IMR-90 (cell line): ENCODE results near the gene SCCPDH. TPM values are rescaled to one million over a fixed set of nuclear protein-coding genes. Genes with fewer than 3 reads are reported as not detected.
"Not testable (repeated sequence)": the region's sequence is repeated elsewhere in the genome, so short reads cannot be mapped to it uniquely, and the experiment has no call there.

Experiments used
- ATAC-seq: fragments of 200-7000 bp; cut with Tn5 transposase; 2 replicates; pipeline ENCODE4 v1.9.1; 2020; ENCODE audit warnings: low read depth, mild to moderate bottlenecking, moderate library complexity
- BruUV-seq: library from RNA; stranded (reverse); fragments of 400-500 nt; replicated peaks from 2 replicates; lab custom pipeline; 2021; lab: Mats Ljungman, UMichigan
- CTCF ChIA-PET: fragments of 300-600 bp; formaldehyde crosslinking; extraction: SDS; loops from one replicate; lab custom pipeline; 2021; ENCODE audit warnings: antibody characterized with exemption; lab: Yijun Ruan, JAX
- POLR2A ChIA-PET: fragments of 300-600 bp; sonication (Branson Sonifier 250); formaldehyde crosslinking; loops from one replicate; lab custom pipeline; 2022; ENCODE audit warnings: antibody characterized with exemption; ENCODE audit not compliant: unreplicated experiment; lab: Charles Lee
- DNase-seq: peaks from one replicate; pipeline ENCODE4 v3.0.0; 2013
- H2AFZ ChIP-seq: replicated peaks from 2 replicates; pipeline ENCODE3; 2013; ENCODE audit warnings: low read length, mild to moderate bottlenecking; ENCODE audit not compliant: poor library complexity
- H2AK5ac ChIP-seq: 2 replicates; pipeline ENCODE4 v1.6.1; 2013; ENCODE audit warnings: low read depth, low read length, inconsistent platforms
- H2AK9ac ChIP-seq: replicated peaks from 2 replicates; pipeline ENCODE3; 2013; ENCODE audit warnings: mild to moderate bottlenecking, low read depth, low read length, moderate library complexity; ENCODE audit not compliant: poor library complexity
- H2BK120ac ChIP-seq: 2 replicates; pipeline ENCODE4 v1.6.1; 2013; ENCODE audit warnings: low read depth, low read length, inconsistent platforms
- H2BK15ac ChIP-seq: 3 replicates; pipeline ENCODE4 v1.6.1; 2013; ENCODE audit warnings: low read depth, low read length, inconsistent platforms
- H2BK20ac ChIP-seq: 2 replicates; pipeline ENCODE4 v1.6.1; 2013; ENCODE audit warnings: low read depth, mild to moderate bottlenecking, inconsistent platforms, low read length, moderate library complexity
- H2BK5ac ChIP-seq: 2 replicates; pipeline ENCODE4 v1.6.1; 2013; ENCODE audit warnings: mild to moderate bottlenecking, low read depth, low read length, inconsistent platforms; ENCODE audit not compliant: poor library complexity, severe bottlenecking
- H3K14ac ChIP-seq: replicated peaks from 2 replicates; pipeline ENCODE4 v1.6.1; 2013; ENCODE audit warnings: low read depth, low read length, inconsistent platforms
- H3K18ac ChIP-seq: 2 replicates; pipeline ENCODE4 v1.6.1; 2013; ENCODE audit warnings: low read depth, low read length, control low read depth
- H3K23ac ChIP-seq: 2 replicates; pipeline ENCODE4 v1.6.1; 2013; ENCODE audit warnings: low read depth, low read length, inconsistent platforms
- H3K27ac ChIP-seq: 2 replicates; pipeline ENCODE4 v1.5.1; 2013; ENCODE audit warnings: mild to moderate bottlenecking, control low read depth, low read length; ENCODE audit not compliant: insufficient read depth
- H3K27me3 ChIP-seq: 2 replicates; pipeline ENCODE4 v1.6.1; 2013; ENCODE audit warnings: low read length; ENCODE audit not compliant: control insufficient read depth, insufficient read depth
- H3K36me3 ChIP-seq: 2 replicates; pipeline ENCODE4 v1.6.1; 2013; ENCODE audit warnings: low read length, mixed read lengths; ENCODE audit not compliant: control insufficient read depth, insufficient read depth
- H3K4ac ChIP-seq: 2 replicates; pipeline ENCODE4 v1.6.1; 2013; ENCODE audit warnings: low read depth, low read length, inconsistent platforms
- H3K4me1 ChIP-seq: 2 replicates; pipeline ENCODE4 v1.6.1; 2013; ENCODE audit warnings: low read length, mixed read lengths; ENCODE audit not compliant: control insufficient read depth, insufficient read depth
- H3K4me2 ChIP-seq: 2 replicates; pipeline ENCODE4 v1.6.1; 2013; ENCODE audit warnings: low read depth, mild to moderate bottlenecking, control low read depth, low read length, moderate library complexity
- H3K4me3 ChIP-seq: 2 replicates; pipeline ENCODE4 v1.5.1; 2013; ENCODE audit warnings: low read depth, mild to moderate bottlenecking, control low read depth, low read length, moderate library complexity; ENCODE audit not compliant: insufficient read depth
- H3K56ac ChIP-seq: 2 replicates; pipeline ENCODE4 v1.6.1; 2013; ENCODE audit warnings: low read length, inconsistent platforms; ENCODE audit not compliant: insufficient read depth; ENCODE audit errors: extremely low read depth
- H3K79me1 ChIP-seq, 2 experiments: 2 replicates each; pipeline ENCODE4 v1.6.1; 2013; ENCODE audit warnings: low read length in 2 of 2, inconsistent platforms in 1 of 2, low read depth in 1 of 2
- H3K9ac ChIP-seq: 2 replicates; pipeline ENCODE4 v1.6.1; 2013; ENCODE audit warnings: low read depth, low read length, control low read depth
- H3K9me1 ChIP-seq: 2 replicates; pipeline ENCODE4 v1.6.1; 2013; ENCODE audit warnings: low read length, inconsistent platforms; ENCODE audit not compliant: insufficient read depth
- H3K9me3 ChIP-seq: 2 replicates; pipeline ENCODE4 v1.6.1; 2013; ENCODE audit warnings: low read length; ENCODE audit not compliant: control insufficient read depth, insufficient read depth
- H4K20me1 ChIP-seq: 2 replicates; pipeline ENCODE4 v1.6.1; 2013; ENCODE audit warnings: low read length, inconsistent platforms; ENCODE audit not compliant: insufficient read depth
- H4K5ac ChIP-seq: 2 replicates; pipeline ENCODE4 v1.6.1; 2013; ENCODE audit warnings: mild to moderate bottlenecking, low read depth, low read length, control low read depth
- H4K8ac ChIP-seq, 2 experiments: 2 replicates each; pipeline ENCODE4 v1.6.1; 2013; ENCODE audit warnings: low read depth in 2 of 2, low read length in 2 of 2, control low read depth in 1 of 2, inconsistent platforms in 1 of 2
- H4K91ac ChIP-seq: 2 replicates; pipeline ENCODE4 v1.6.1; 2013; ENCODE audit warnings: low read depth, low read length, inconsistent platforms; ENCODE audit not compliant: insufficient read depth
- WGBS, 2 experiments: methylation state at CpG; one replicate each; pipeline versions ENCODE4 v1.1.5 to v1.1.7; 2013; ENCODE audit warnings: missing lambda C conversion rate in 2 of 2; ENCODE audit not compliant: insufficient read length in 1 of 2; ENCODE audit errors: extremely low coverage in 2 of 2; 5-methylcytosine and 5-hydroxymethylcytosine counted together
- dilution Hi-C: fragments of 300-500 bp; cut with HindIII; formaldehyde crosslinking; loops from one replicate; pipeline ENCODE4 v1.14.3; 2018; ENCODE audit warnings: low sequenced_read_pairs; ENCODE audit not compliant: unreplicated experiment
- in situ Hi-C: fragments of 300-500 bp; cut with MboI; formaldehyde crosslinking; loops from 3 replicates; pipeline ENCODE4 v1.14.3; 2019; ENCODE audit warnings: low sequenced_read_pairs, inconsistent platforms, mixed read lengths
- intact Hi-C: fragments of 100-400 bp; cut with micrococcal nuclease; formaldehyde crosslinking; loops from 2 replicates; pipeline ENCODE4 v1.10.0; 2022
- polyA plus RNA-seq, 3 experiments: library from polyadenylated mRNA; depleted of rRNA; stranded (reverse); fragments of >200 nt; gene quantifications; 2 replicates each; pipeline ENCODE4 v1.2.3, GENCODE V29; 2012; ENCODE audit warnings: low replicate concordance in 1 of 3
- total RNA-seq: library from RNA; depleted of rRNA; stranded (reverse); fragments of >200 nt; gene quantifications from 2 replicates; pipeline ENCODE4 v1.2.3, GENCODE V29; 2012

The SCCPDH gene
- total and polyA plus RNA-seq, 2 of the 4 experiments (the other 2 are of a cell fraction) = 26.9 to 37.8 TPM

DNA sequence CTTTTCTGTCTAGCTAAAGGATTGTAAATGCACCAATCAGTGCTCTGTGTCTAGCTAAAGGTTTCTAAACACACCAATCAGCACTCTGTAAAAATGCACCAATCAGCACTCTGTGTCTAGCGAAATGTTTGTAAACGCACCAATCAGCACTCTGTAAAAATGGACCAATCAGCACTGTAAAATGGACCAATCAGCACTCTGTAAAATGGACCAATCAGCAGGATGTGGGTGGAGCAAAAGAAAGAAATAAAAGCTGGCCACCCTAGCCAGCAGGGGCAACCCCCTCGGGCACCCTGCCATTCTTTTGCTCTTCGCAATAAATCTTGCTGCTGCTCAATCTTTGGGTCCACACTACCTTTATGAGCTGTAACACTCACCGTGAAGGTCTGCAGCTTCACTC, 11.8 kb upstream of the SCCPDH start:
- H2BK120ac ChIP-seq, H3K4ac ChIP-seq, H3K18ac ChIP-seq, DNase-seq, H2AFZ ChIP-seq, dilution Hi-C loops, H3K4me2 ChIP-seq, ATAC-seq, H3K27me3 ChIP-seq, H3K14ac ChIP-seq, H3K36me3 ChIP-seq, H4K20me1 ChIP-seq, H2BK20ac ChIP-seq, H4K8ac ChIP-seq, H3K79me1 ChIP-seq, CTCF ChIA-PET, H2BK5ac ChIP-seq, in situ Hi-C loops, H2AK9ac ChIP-seq, H3K23ac ChIP-seq, H4K5ac ChIP-seq, H3K56ac ChIP-seq, H3K27ac ChIP-seq, H3K9me3 ChIP-seq, H4K91ac ChIP-seq, POLR2A ChIA-PET, BruUV-seq, H3K9ac ChIP-seq, H2AK5ac ChIP-seq, H3K9me1 ChIP-seq, intact Hi-C loops, H3K4me1 ChIP-seq, H3K4me3 ChIP-seq, H2BK15ac ChIP-seq: not testable (repeated sequence)
- 90% methylated on average over 2 of the region's 5 CpGs; no CpG with 5 or more reads in 1 of the 2 experiments for WGBS, 2 experiments

DNA sequence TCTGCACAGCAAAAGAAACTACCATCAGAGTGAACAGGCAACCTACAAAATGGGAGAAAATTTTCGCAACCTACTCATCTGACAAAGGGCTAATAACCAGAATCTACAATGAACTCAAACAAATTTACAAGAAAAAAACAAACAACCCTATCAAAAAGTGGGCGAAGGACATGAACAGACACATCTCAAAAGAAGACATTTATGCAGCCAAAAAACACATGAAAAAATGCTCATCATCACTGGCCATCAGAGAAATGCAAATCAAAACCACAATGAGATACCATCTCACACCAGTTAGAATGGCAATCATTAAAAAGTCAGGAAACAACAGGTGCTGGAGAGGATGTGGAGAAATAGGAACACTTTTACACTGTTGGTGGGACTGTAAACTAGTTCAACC, 4.8 kb upstream of the SCCPDH start:
- H3K4me2 ChIP-seq, H3K4me1 ChIP-seq, H2AK5ac ChIP-seq, H2BK5ac ChIP-seq, in situ Hi-C loops, H3K27me3 ChIP-seq, H4K91ac ChIP-seq, H2BK15ac ChIP-seq, H3K9me3 ChIP-seq, H3K27ac ChIP-seq, H2AFZ ChIP-seq, H4K5ac ChIP-seq, H3K4ac ChIP-seq, POLR2A ChIA-PET, H3K56ac ChIP-seq, DNase-seq, H3K9ac ChIP-seq, CTCF ChIA-PET, H3K79me1 ChIP-seq, ATAC-seq, dilution Hi-C loops, H3K18ac ChIP-seq, H3K14ac ChIP-seq, H3K9me1 ChIP-seq, H3K4me3 ChIP-seq, H4K20me1 ChIP-seq, H2BK120ac ChIP-seq, BruUV-seq, H2BK20ac ChIP-seq, H3K23ac ChIP-seq, H2AK9ac ChIP-seq, H3K36me3 ChIP-seq, H4K8ac ChIP-seq, intact Hi-C loops: not testable (repeated sequence)
- no CpG with 5 or more reads among the region's 2 CpGs for WGBS, 2 experiments
